HG03460 (cell line): Measurements from ENCODE around the gene TMEM106C.

Experiments used
- ATAC-seq: cut with Tn5 transposase; IDR thresholded peaks from one replicate; pipeline ENCODE4 v1.9.1; 2021; ENCODE audit not compliant: unreplicated experiment

The TMEM106C gene

GRCh38 chr12:48013287-48013686 is 49.9 kb downstream of the TMEM106C start:
- no peak for ATAC-seq

- ATAC-seq: no peak
Observed at GRCh38 chr12:48015129-48015528, 51.7 kb downstream of the TMEM106C start.

GRCh38 chr12:48015954-48016353 is 52.6 kb downstream of the TMEM106C start:
- no peak for ATAC-seq

GRCh38 chr12:48016373-48017020 is 53.1 kb downstream of the TMEM106C start:
- ATAC-seq: no peak

DNA sequence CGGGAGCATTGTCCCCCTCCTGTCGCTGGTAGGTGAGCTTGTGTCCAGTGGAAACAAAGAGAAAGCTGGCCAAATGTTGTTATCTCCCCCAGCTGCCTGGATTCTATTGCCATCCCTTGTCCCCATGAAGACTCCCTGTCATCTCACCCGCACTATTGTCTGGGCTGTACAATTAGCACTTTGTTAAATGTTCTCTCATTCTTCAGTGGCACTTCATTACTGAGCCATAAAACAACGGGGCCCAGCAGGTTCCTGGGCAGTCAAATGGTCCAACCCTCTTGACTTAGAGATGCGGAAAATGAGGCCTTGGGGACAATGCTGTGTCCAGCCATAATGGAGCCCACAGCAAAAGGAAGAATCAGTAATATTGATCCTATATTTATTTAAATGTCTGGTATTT is 54.1 kb downstream of the TMEM106C start:
- no peak for ATAC-seq

GRCh38 chr12:48017921-48018617 is 54.7 kb downstream of the TMEM106C start:
- no peak for ATAC-seq
